Measurements from ENCODE around the gene NTN3. TPM values are rescaled to one million over a fixed set of nuclear protein-coding genes. Genes with fewer than 3 reads are reported as not detected.
A peak's percentile ranks its signal among the peaks of the same experiment; 100 is the strongest.

Gene NTN3
- total RNA-seq, 3 donors from 2014 or later (not counting 1 experiment from before 2014, with no cell fraction given): not detected

DNA sequence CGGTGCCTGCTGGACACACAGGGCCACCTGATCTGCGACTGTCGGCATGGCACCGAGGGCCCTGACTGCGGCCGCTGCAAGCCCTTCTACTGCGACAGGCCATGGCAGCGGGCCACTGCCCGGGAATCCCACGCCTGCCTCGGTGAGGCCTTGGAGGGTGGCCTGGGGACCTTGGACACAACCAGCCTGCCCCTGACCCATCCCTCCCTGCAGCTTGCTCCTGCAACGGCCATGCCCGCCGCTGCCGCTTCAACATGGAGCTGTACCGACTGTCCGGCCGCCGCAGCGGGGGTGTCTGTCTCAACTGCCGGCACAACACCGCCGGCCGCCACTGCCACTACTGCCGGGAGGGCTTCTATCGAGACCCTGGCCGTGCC lies 1.4 kb downstream of the NTN3 start:
- DNase-seq (no peak), ATAC-seq (no peak)
- H3K36me3 Mint-ChIP-seq: no peaks in the 10 kb centered on the region
- Histone ChIP-seq H3K36me3 (ENCODE audit: control insufficient read depth, insufficient read depth, low read length) (no peaks in the 10 kb centered on the region), H3K9me3 (ENCODE audit: control insufficient read depth, insufficient read depth, low read length) (no peaks in the 10 kb centered on the region), H3K27ac (ENCODE audit: low read length) (no peak overlapping the region), H3K4me3 (ENCODE audit: low read length) (no peak overlapping the region), H3K4me1 (ENCODE audit: control insufficient read depth, insufficient read depth, low read length) (peaks cover 42% of the 10 kb centered on the region), H3K27me3 (ENCODE audit: control insufficient read depth, insufficient read depth, low read length) (peaks cover 39% of the 10 kb centered on the region)
- WGBS (ENCODE audit: insufficient coverage): 96% methylated on average over 27 of the region's 27 CpGs
- no peak overlapping the region for H3K4me3 Mint-ChIP-seq
- peaks cover 12 to 20% of the 10 kb centered on the region in 2 donors for H3K27me3 Mint-ChIP-seq (ENCODE audit: low read depth in 2 of 2)
- intact Hi-C loops (cut with micrococcal nuclease): no loop called here
- H3K9me3 Mint-ChIP-seq: no peaks in the 10 kb centered on the region
- TF ChIP-seq, protein P1, sequence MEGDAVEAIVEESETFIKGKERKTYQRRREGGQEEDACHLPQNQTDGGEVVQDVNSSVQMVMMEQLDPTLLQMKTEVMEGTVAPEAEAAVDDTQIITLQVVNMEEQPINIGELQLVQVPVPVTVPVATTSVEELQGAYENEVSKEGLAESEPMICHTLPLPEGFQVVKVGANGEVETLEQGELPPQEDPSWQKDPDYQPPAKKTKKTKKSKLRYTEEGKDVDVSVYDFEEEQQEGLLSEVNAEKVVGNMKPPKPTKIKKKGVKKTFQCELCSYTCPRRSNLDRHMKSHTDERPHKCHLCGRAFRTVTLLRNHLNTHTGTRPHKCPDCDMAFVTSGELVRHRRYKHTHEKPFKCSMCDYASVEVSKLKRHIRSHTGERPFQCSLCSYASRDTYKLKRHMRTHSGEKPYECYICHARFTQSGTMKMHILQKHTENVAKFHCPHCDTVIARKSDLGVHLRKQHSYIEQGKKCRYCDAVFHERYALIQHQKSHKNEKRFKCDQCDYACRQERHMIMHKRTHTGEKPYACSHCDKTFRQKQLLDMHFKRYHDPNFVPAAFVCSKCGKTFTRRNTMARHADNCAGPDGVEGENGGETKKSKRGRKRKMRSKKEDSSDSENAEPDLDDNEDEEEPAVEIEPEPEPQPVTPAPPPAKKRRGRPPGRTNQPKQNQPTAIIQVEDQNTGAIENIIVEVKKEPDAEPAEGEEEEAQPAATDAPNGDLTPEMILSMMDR (IDR thresholded peaks at IDR 0.05): no peak
- peaks cover 12 to 21% of the 10 kb centered on the region in 2 donors for H3K4me1 Mint-ChIP-seq
- no peak overlapping the region for H3K27ac Mint-ChIP-seq

DNA sequence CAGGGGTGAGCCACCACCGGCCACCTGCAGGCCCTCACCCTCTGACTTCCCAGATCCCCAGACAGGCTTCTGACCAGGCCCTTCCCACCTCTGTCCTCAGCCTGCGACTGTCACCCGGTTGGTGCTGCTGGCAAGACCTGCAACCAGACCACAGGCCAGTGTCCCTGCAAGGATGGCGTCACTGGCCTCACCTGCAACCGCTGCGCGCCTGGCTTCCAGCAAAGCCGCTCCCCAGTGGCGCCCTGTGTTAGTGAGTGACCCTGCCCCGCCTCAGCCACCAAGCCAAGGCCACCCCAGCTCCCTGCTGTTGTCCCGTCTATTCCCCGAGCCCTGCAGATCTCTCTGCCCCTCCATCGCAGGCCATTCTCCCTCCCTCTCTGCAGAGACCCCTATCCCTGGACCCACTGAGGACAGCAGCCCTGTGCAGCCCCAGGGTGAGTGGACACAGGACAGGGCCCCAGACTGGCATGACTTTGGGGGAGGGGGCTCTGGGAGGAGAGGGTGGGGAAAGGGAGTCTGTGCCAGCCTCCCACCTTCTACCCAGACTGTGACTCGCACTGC lies 1.9 kb downstream of the NTN3 start:
- Histone ChIP-seq H3K36me3 (ENCODE audit: control insufficient read depth, insufficient read depth, low read length) (no peaks in the 10 kb centered on the region), H3K4me3 (ENCODE audit: low read length) (no peak overlapping the region), H3K4me1 (ENCODE audit: control insufficient read depth, insufficient read depth, low read length) (peaks cover 41% of the 10 kb centered on the region), H3K27me3 (ENCODE audit: control insufficient read depth, insufficient read depth, low read length) (peaks cover 39% of the 10 kb centered on the region), H3K9me3 (ENCODE audit: control insufficient read depth, insufficient read depth, low read length) (no peaks in the 10 kb centered on the region), H3K27ac (ENCODE audit: low read length) (no peak overlapping the region)
- H3K4me3 Mint-ChIP-seq: peak overlapping the region; percentile 76
- H3K36me3 Mint-ChIP-seq: no peaks in the 10 kb centered on the region
- TF ChIP-seq, protein P1 (IDR thresholded peaks at IDR 0.05): no peak
- WGBS (ENCODE audit: insufficient coverage): 88% methylated on average over 14 of the region's 14 CpGs
- intact Hi-C loops (cut with micrococcal nuclease): no loop called here
- peaks cover 12 to 20% of the 10 kb centered on the region in 2 donors for H3K27me3 Mint-ChIP-seq (ENCODE audit: low read depth in 2 of 2)
- ATAC-seq (no peak), DNase-seq (no peak)
- H3K4me1 Mint-ChIP-seq: peaks cover 12 to 25% of the 10 kb centered on the region in 2 donors
- no peak overlapping the region for H3K27ac Mint-ChIP-seq
- no peaks in the 10 kb centered on the region for H3K9me3 Mint-ChIP-seq

DNA sequence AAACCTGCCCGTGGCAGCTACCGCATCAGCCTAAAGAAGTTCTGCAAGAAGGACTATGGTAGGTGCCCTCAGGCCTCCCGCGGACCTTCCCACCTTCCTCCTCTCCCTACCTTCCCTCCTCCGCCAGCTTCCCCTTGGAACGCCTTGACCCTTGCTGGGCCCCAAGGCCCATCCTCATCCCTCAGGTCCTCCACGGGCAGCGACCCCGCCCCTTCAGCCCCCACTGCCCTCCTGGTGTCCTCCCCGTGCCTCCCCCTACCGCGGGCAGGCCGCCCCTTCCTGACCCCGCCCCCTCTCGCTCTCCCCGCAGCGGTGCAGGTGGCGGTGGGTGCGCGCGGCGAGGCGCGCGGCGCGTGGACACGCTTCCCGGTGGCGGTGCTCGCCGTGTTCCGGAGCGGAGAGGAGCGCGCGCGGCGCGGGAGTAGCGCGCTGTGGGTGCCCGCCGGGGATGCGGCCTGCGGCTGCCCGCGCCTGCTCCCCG lies 2.4 kb downstream of the NTN3 start:
- H3K4me1 Mint-ChIP-seq: peaks cover 12 to 25% of the 10 kb centered on the region in 2 donors
- TF ChIP-seq, protein P1 (IDR thresholded peaks at IDR 0.05): no peak
- peaks cover 37% of the 10 kb centered on the region for H3K4me1 ChIP-seq (ENCODE audit: control insufficient read depth, insufficient read depth, low read length)
- no peaks in the 10 kb centered on the region for H3K9me3 Mint-ChIP-seq
- ATAC-seq (peak in 2 of 3 donors; percentile 3 to 7), DNase-seq (no peak)
- H3K27me3 ChIP-seq (ENCODE audit: control insufficient read depth, insufficient read depth, low read length): peaks cover 39% of the 10 kb centered on the region
- peaks cover 12 to 17% of the 10 kb centered on the region in 2 donors for H3K27me3 Mint-ChIP-seq (ENCODE audit: low read depth in 2 of 2)
- H3K36me3 ChIP-seq (ENCODE audit: control insufficient read depth, insufficient read depth, low read length): no peaks in the 10 kb centered on the region
- no peaks in the 10 kb centered on the region for H3K36me3 Mint-ChIP-seq
- H3K27ac Mint-ChIP-seq: no peak overlapping the region
- intact Hi-C loops (cut with micrococcal nuclease): no loop called here
- H3K4me3 ChIP-seq (ENCODE audit: low read length): peak overlapping the region; percentile 1
- H3K4me3 Mint-ChIP-seq: peak overlapping the region; percentile 76
- H3K9me3 ChIP-seq (ENCODE audit: control insufficient read depth, insufficient read depth, low read length): no peaks in the 10 kb centered on the region
- no peak overlapping the region for H3K27ac ChIP-seq (ENCODE audit: low read length)
- 3% methylated on average over 49 of the region's 49 CpGs for WGBS (ENCODE audit: insufficient coverage)
